ENCODE results near the gene SLC5A1. TPM values are rescaled to one million over a fixed set of nuclear protein-coding genes. Genes with fewer than 3 reads are reported as not detected.

The SLC5A1 gene
- not detected in 2 replicates for total RNA-seq

DNA sequence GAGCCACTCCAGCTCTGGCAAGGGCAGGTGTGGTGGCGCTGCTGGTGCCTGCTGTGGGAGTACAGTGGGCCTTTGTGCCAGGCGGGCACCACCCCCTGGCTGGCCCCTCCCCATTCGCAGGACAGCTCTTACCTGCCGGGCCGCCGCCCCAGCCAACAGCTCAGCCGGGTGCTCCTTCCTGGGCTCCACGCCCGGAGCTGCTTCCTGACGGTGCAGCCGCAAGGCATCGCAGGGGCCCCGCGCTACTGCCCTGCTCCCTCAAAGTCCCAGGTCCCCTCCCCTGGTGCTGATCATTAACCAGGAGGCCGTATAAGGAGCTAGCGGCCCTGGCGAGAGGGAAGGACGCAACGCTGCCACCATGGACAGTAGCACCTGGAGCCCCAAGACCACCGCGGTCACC is at the start of gene SLC5A1:
Gene SLC5A1, plus strand, starts transcription at position 338 of the 400 bp plus-strand sequence. Its CDS starts 21 bp downstream, at position 359.

DNA sequence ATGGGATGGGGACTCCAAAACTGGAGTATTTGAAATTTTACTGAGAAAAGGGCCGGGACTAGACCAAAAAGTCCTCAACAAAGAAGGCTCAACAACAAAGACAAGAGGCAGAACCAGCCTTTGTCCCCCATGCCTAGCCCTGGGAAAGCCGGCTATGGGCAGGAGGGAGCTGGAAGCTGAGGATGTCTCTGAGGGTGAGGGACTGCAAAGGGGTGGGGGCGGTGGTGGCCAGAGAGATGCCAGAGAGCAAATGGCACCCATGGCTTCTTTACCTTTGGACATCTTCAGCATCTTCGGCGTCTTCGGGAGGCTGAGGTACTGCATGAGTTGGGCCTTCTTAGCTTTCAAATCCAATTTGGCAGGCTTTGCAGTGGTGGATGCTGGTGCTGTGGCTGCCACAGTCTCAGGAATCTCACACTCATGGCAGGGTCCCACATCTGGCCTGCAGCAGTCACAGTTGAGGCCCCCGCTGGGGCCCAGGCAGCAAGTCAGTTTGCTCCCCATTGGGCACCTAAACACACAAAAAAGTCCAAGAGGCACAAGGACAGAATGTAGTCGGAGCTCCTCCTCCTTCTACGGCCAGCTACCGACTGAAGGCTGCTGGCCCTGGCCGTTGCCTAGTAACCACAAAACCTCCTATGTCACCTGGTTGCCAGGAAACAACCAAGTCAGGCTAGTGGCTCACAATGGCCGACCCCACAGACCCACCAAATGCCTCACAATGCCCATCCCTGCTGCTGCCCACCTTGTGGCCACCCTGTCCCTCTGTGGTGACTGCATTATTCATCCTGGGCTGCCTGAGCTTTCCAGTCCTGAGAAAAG is 115.9 kb downstream of the SLC5A1 start, which contains the start of gene C22orf42:
Gene C22orf42, minus strand, starts transcription at position 592 of the 822 bp plus-strand sequence. Its CDS starts 88 bp downstream, at position 504.

Small RNAs within 50 kb of the gene (small RNA-seq; reads per million reads assigned to genes)
- not detected for gene AP1B1P2

Other genes starting within 250 kb of the SLC5A1 start
- 92.8 and 117 TPM in 2 replicates for gene YWHAH, start 98.7 kb upstream of the SLC5A1 start, total RNA-seq
- gene C22orf42, start 116.0 kb downstream of the SLC5A1 start, total RNA-seq, result not detected in 2 replicates
- gene RFPL2, start 161.8 kb downstream of the SLC5A1 start, total RNA-seq, result not detected in 2 replicates
- gene SLC5A4, start 212.1 kb downstream of the SLC5A1 start, total RNA-seq, result not detected in 2 replicates

Data from hair follicle dermal papilla cell (primary cell).